RPMI7951 (cell line): ENCODE measurements around the gene SELL. TPM values are rescaled to one million over a fixed set of nuclear protein-coding genes. Genes with fewer than 3 reads are reported as not detected.
"Not testable (repeated sequence)": the region's sequence is repeated elsewhere in the genome, so short reads cannot be mapped to it uniquely, and the experiment has no call there.

Experiments
- DNase-seq: peaks from one replicate; pipeline ENCODE4 v3.0.0-alpha.2; 2012; ENCODE audit warnings: low read depth
- total RNA-seq: library from RNA; depleted of rRNA; stranded (reverse); fragments of >200 nt; shearing (Covaris generic); gene quantifications from 2 replicates; pipeline ENCODE4 v1.2.3, GENCODE V29; 2014; rRNA removed

SELL gene
- total RNA-seq, 1 experiment from 2014 or later, result 0.36 TPM

DNA sequence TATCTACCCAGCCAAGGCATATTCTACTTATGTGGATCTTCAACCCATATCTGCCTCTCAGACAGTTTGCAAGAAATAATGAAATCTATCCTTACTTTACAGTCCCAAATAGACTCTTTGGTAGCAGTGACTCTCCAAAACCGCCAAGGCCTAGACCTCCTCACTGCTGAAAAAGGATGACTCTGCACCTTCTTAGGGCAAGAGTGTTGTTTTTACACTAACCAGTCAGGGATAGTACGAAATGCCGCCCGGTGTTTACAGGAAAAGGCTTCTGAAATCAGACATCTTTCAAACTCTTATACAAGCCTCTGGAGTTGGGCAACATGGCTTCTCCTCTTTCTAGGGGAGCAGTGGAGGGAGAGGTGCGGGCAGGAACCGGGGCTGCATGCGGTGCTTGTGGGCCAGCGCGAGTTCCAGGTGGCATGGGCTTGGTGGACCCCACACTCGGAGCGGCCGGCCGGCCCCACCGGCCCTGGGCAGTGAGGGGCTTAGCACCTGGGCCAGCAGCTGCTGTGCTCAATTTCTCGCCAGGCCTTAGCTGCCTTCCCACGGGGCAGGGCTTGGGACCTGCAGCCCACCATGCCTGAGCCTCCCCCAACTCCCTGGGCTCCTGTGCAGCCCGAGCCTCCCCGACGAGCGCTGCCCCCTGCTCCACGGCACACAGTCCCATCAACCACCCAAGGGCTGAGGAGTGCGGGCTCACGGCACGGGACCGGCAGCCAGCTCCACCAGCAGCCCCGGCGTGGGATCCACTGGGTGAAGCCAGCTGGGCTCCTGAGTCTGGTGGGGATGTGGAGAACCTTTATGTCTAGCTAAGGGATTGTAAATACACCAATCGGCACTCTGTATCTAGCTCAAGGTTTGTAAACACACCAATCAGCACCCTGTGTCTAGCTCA is 43.5 kb downstream of the SELL start:
- not testable (repeated sequence) for DNase-seq

DNA sequence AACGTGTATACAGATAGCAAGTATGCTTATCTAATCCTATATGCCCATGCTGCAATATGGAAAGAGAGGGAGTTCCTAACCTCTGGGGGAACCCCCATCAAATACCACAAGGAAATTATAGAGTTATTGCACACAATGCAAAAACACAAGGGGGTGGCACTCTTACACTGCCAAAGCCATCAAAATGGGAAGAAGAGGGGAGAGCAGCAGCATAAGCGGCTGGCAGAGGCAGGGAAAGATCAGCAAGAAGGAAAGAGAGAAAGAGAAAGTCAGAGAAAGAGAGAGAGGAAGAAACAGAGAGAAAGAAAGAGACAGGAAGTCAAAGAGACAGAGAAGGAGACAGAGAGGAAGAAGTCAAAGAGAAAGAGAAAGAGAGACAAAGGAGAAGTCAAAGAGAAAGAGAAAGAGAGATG is 44.2 kb downstream of the SELL start:
- DNase-seq, result not testable (repeated sequence)

DNA sequence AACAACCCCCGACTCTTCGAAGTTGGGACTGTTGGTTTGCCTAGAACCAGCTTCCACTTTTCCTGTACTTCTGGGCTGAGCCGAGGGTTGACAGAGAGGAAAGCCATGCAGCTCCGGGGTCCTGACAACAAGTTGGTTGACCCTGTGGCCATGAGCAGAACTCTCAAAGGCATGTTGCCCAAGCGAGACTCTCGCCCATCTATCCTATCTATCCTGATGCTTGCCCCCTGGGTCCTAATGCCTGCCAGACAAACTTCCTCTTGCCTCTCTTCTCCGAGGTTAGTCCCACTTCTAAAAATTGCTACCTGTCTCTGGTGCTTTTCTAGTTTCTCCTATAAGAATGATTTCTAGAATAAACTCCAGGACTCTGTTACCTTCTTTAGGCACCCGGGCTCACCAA is 48.7 kb downstream of the SELL start:
- DNase-seq, result not testable (repeated sequence)

GRCh38 chr1:169661066-169661465 is 50.4 kb downstream of the SELL start:
- DNase-seq, result not testable (repeated sequence)

GRCh38 chr1:169658777-169659176 is 52.6 kb downstream of the SELL start:
- DNase-seq, result not testable (repeated sequence)

GRCh38 chr1:169653873-169654272 is 57.5 kb downstream of the SELL start:
- no peak for DNase-seq

GRCh38 chr1:169651035-169651434 is 60.4 kb downstream of the SELL start:
- DNase-seq, result no peak

DNA sequence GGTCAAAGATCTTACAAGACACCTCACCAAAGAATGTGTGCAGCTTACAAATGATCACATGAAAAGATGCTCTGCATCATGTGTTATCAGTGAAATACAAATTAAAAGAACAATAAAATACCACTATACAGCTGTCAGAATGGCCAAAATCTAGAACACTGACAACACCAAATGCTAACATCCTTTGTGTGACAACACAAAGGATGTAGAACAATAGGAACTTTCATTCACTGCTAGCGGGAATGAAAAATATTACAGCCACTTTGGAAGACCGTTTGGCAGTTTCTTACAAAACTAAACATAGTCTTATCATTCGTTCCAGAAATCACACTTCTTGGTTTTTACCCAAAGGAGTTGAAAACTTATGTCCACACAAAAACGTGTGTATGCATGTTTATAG is 60.9 kb downstream of the SELL start:
- no peak for DNase-seq

GRCh38 chr1:169648709-169649108 is 62.7 kb downstream of the SELL start:
- DNase-seq, result no peak

DNA sequence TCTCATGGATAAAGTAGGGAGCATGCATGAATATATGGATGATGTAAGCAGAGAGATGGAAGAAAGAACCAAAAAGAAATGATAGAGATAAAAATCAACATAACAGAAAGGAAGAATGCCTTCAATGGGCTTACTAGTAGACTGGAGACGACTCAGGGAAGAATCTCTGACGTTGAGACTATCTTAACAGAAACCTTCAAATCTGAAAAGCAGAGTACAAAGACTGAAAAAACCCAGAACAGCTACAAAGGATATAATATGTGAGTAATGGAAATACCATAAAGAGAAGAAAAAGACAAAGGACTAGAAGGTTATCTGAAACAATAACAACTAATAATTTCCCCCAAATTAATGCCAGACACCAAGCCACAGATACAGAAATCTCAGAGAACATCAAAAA is 63.2 kb downstream of the SELL start:
- DNase-seq, result no peak

DNA sequence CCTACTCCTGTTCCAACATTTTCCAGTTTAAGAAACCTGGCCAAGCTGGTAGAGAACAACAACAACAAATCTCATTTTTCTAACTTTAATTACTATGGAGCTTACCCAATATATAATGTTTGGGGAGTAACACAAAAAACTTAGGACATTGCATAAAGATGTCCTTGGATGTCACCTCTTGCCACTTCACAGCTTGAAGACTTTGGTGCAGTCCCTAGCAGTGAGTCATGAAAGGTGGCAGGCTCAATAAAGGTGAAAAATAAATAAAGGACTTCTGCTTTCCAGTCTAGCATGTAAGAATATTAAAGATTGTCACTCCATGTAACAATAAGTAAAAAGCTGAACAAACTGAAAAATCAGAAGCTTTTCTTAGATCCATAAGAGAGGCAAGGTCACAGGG is 63.9 kb downstream of the SELL start:
- no peak for DNase-seq

GRCh38 chr1:169644297-169644696 is 67.1 kb downstream of the SELL start:
- DNase-seq, result no peak

Other genes starting within 250 kb of the SELL start
- 6.3 and 8.4 TPM in 2 replicates for gene SLC19A2, start 225.7 kb downstream of the SELL start, total RNA-seq
- not detected in 2 replicates for gene F5, start 125.1 kb downstream of the SELL start, total RNA-seq
- gene SELP, start 81.5 kb downstream of the SELL start, total RNA-seq, result not detected in 2 replicates
- not detected in 2 replicates for gene SELE, start 22.5 kb upstream of the SELL start, total RNA-seq
- gene METTL18, start 83.3 kb upstream of the SELL start, total RNA-seq, result 13.1 and 15.0 TPM in 2 replicates
- 4.2 and 4.9 TPM in 2 replicates for gene SCYL3, start 182.3 kb upstream of the SELL start, total RNA-seq